ENCODE data around the gene NEK6. TPM values are rescaled to one million over a fixed set of nuclear protein-coding genes. Genes with fewer than 3 reads are reported as not detected.

NEK6 gene
- total RNA-seq, 1 experiment from 2014 or later = 17.6 TPM

DNA sequence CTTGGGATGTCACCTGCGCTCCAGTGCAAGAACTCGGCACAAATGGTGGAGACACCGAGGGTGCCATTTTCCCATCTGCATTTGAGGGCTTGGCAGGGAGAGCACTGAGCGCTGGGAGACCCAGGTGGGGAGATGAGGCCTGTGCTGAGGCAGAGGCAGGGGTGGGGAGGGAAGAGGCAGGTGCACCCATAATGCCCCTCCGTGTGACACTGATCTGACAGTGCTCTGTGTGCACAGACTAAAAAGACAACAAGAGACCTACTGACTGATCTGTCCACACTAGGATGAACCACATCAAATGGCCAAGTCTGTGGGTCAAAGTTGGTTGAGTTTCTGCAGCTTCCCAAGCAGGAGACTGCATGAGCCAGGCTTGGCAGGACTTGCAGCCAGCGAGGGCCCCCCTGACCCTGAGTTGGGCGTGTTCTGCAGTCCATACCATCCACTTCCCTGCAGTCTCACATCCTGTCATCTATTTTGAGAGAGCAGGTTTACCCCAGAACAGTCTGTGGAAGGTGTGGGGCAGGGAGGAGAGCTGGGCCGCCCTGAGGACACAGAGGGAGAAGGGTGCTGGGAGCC lies 41.9 kb downstream of the NEK6 start:
- Histone ChIP-seq H3K36me3 (replicated peaks; ENCODE audit: control insufficient read depth, insufficient read depth, low read length) (peaks cover 1% of the 10 kb centered on the region; the same call in 1 of the 2 replicates), H3K4me3 (ENCODE audit: insufficient read depth, low read depth, low read length) (no peak overlapping the region), H3K27me3 (ENCODE audit: control insufficient read depth, insufficient read depth, low read length) (no peaks in the 10 kb centered on the region)
- DNase-seq = no peak

DNA sequence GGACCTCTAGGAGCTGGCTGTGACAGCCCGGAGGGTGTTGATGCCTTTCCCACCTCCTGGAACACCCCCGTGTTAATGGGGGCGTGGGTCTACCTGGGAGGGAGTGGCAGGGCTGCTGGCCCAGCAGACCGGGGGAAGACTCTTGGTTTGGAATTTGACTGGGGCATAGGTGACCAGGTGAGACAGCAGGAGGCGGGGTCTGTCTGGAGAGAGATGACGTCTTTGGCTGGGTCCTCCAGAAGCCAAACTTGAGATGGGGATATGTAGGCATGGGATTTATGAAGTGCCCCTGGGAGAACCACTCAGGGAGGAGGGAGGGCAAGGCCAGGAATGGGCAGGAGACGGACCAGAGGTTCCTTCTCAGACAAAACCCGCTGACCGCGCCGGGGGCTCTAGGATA lies 42.6 kb downstream of the NEK6 start:
- Histone ChIP-seq H3K36me3 (replicated peaks; ENCODE audit: control insufficient read depth, insufficient read depth, low read length) (peaks cover 1% of the 10 kb centered on the region; the same call in 1 of the 2 replicates), H3K27me3 (ENCODE audit: control insufficient read depth, insufficient read depth, low read length) (no peaks in the 10 kb centered on the region), H3K4me3 (ENCODE audit: insufficient read depth, low read depth, low read length) (no peak overlapping the region)
- peak; percentile 75 for DNase-seq

- no peak overlapping the region for H3K4me3 ChIP-seq (ENCODE audit: insufficient read depth, low read depth, low read length)
- peaks cover 1% of the 10 kb centered on the region; the same call in 1 of the 2 replicates for H3K36me3 ChIP-seq (replicated peaks; ENCODE audit: control insufficient read depth, insufficient read depth, low read length)
- DNase-seq = no peak
- no peaks in the 10 kb centered on the region for H3K27me3 ChIP-seq (ENCODE audit: control insufficient read depth, insufficient read depth, low read length)
These were observed 45.2 kb downstream of the NEK6 start for GRCh38 chr9:124302921-124303320.

- no peak for DNase-seq
- Histone ChIP-seq H3K27me3 (ENCODE audit: control insufficient read depth, insufficient read depth, low read length) (no peaks in the 10 kb centered on the region), H3K36me3 (replicated peaks; ENCODE audit: control insufficient read depth, insufficient read depth, low read length) (peaks cover 1% of the 10 kb centered on the region; the same call in 1 of the 2 replicates), H3K4me3 (ENCODE audit: insufficient read depth, low read depth, low read length) (no peak overlapping the region)
These were observed 46.0 kb downstream of the NEK6 start for GRCh38 chr9:124303762-124304161.

GRCh38 chr9:124304285-124304684 lies 46.5 kb downstream of the NEK6 start:
- no peak for DNase-seq
- no peak overlapping the region for H3K4me3 ChIP-seq (ENCODE audit: insufficient read depth, low read depth, low read length)
- no peaks in the 10 kb centered on the region for H3K27me3 ChIP-seq (ENCODE audit: control insufficient read depth, insufficient read depth, low read length)
- H3K36me3 ChIP-seq (replicated peaks; ENCODE audit: control insufficient read depth, insufficient read depth, low read length) = peaks cover 1% of the 10 kb centered on the region; the same call in 1 of the 2 replicates

DNA sequence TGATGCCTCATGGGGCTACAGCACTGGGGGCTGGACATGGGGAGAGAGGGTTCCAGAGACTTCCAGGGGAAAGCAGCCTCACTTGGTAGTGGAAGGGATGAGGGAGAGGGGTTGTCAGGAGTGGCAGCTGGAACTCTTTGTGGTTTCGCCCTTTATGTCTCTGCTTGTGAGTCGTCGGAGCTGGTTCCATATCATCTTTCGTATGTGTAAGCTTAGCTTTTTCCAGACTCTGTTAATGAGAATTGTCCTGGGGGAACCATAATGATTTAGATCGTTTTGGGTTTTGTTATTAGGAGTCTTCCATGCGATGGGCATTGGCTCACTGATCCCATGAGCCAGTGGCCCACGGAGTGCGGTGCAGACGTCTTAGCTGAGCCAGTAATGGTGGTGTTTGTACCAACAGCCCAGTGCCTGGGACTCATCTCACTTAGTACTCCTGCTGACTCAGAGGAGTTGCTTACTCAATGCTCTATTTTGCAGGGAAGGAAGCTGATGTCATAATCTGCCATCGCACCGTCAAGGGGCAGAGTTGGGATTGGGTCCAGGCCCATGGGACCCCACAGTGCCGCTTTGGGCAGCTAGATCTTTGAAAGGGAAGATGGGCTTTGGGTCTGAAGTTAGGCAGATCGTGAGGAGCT lies 48.5 kb downstream of the NEK6 start:
- Histone ChIP-seq H3K4me3 (ENCODE audit: insufficient read depth, low read depth, low read length) (no peak overlapping the region), H3K36me3 (replicated peaks; ENCODE audit: control insufficient read depth, insufficient read depth, low read length) (peaks cover 1% of the 10 kb centered on the region; the same call in 1 of the 2 replicates), H3K27me3 (ENCODE audit: control insufficient read depth, insufficient read depth, low read length) (no peaks in the 10 kb centered on the region)
- no peak for DNase-seq

DNA sequence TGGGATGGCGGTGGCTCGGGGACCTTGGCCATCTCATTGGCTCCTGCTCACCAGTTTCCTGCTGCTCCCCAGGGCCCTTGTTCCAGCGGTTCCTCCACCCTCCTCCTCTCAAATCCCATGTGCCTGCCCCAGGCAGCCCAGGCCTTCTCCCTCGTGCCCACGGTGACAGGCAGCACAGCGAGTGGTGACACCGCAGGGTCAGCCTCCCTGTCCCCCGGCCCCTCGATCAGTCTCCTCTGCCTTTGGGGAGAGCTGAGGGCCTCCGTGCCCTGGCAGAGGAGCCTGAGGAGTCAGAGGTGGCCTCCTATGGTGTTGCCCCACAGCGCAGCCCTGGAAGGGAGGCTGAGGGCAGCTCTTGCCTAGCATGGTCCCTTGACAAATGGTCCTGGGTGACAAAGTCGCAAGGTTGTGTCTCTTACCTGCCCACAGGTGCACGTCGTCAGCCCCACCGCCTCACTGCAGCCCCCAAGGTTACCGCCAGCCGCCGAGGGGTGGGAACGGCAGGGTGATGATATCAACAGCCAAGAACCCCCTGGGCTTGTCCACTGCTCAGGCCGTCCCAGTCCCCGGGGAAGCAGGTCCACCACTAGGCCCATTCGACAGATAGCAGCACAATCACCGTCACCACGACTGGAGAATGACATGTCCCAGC lies 49.8 kb downstream of the NEK6 start:
- no peak overlapping the region for H3K4me3 ChIP-seq (ENCODE audit: insufficient read depth, low read depth, low read length)
- no peaks in the 10 kb centered on the region for H3K27me3 ChIP-seq (ENCODE audit: control insufficient read depth, insufficient read depth, low read length)
- H3K36me3 ChIP-seq (replicated peaks; ENCODE audit: control insufficient read depth, insufficient read depth, low read length) = no peaks in the 10 kb centered on the region
- no peak for DNase-seq

- no peak for DNase-seq
- Histone ChIP-seq H3K4me3 (ENCODE audit: insufficient read depth, low read depth, low read length) (no peak overlapping the region), H3K36me3 (replicated peaks; ENCODE audit: control insufficient read depth, insufficient read depth, low read length) (no peaks in the 10 kb centered on the region)
These were observed 51.1 kb downstream of the NEK6 start for GRCh38 chr9:124308606-124309491.

DNA sequence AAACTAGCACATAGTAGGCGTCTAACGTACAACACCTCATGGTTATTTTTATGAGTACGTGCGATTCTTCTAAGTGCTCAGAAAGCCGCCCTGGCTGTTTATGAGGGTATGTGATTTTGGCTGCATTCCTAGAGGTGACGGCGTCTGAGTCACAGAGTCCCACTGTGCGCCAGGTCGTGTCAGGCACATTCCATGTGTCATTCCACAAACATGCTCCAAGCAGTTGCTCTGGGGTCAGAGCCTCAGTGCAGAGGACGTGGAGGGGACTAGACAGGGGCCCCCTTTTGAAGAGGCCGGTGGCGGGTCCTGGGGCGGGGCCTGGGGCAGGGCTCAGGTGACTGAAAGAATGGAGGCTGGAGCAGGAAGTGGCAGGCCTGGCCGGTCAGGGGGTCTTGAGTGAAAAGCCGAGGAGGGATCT lies 51.9 kb downstream of the NEK6 start:
- Histone ChIP-seq H3K27me3 (ENCODE audit: control insufficient read depth, insufficient read depth, low read length) (no peaks in the 10 kb centered on the region), H3K36me3 (replicated peaks; ENCODE audit: control insufficient read depth, insufficient read depth, low read length) (no peaks in the 10 kb centered on the region), H3K4me3 (ENCODE audit: insufficient read depth, low read depth, low read length) (no peak overlapping the region)
- DNase-seq = peak; percentile 70

More at GRCh38 chr9:124308606-124309491, 51.1 kb downstream of the NEK6 start:
- no peaks in the 10 kb centered on the region for H3K27me3 ChIP-seq (ENCODE audit: control insufficient read depth, insufficient read depth, low read length)

- DNase-seq = peak; percentile 77
- H3K4me3 ChIP-seq (ENCODE audit: insufficient read depth, low read depth, low read length) = no peak overlapping the region
- H3K36me3 ChIP-seq (replicated peaks; ENCODE audit: control insufficient read depth, insufficient read depth, low read length) = no peaks in the 10 kb centered on the region; the same call in 1 of the 2 replicates
- H3K27me3 ChIP-seq (ENCODE audit: control insufficient read depth, insufficient read depth, low read length) = no peaks in the 10 kb centered on the region
These were observed 53.5 kb downstream of the NEK6 start for GRCh38 chr9:124311283-124311682.

GRCh38 chr9:124312290-124313265 lies 54.8 kb downstream of the NEK6 start:
- no peaks in the 10 kb centered on the region for H3K27me3 ChIP-seq (ENCODE audit: control insufficient read depth, insufficient read depth, low read length)
- H3K36me3 ChIP-seq (replicated peaks; ENCODE audit: control insufficient read depth, insufficient read depth, low read length) = no peaks in the 10 kb centered on the region; the same call in 1 of the 2 replicates
- H3K4me3 ChIP-seq (ENCODE audit: insufficient read depth, low read depth, low read length) = no peak overlapping the region
- peak; percentile 87 for DNase-seq

DNA sequence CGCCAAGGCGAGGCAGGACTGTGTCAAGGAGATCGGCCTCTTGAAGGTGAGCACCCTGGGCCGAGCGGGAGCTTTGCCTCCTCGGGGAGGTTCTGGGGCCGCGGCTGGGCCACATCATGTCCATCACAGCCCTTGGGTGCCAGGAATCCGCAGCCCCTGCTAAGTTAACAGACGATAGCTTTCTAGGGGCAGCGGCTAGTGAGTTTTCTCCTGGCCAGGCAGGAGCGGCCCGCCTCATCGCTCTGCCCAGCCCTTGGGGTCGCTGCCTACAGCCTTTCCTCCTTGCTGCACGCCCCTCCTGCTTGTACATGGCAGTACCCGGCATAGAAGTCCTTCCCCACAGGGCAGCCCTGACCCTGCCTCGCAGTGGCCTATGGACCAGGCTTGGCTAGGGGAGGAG lies 56.2 kb downstream of the NEK6 start:
- no peak for DNase-seq
- H3K36me3 ChIP-seq (replicated peaks; ENCODE audit: control insufficient read depth, insufficient read depth, low read length) = no peaks in the 10 kb centered on the region; the same call in 1 of the 2 replicates
- H3K27me3 ChIP-seq (ENCODE audit: control insufficient read depth, insufficient read depth, low read length) = no peaks in the 10 kb centered on the region
- no peak overlapping the region for H3K4me3 ChIP-seq (ENCODE audit: insufficient read depth, low read depth, low read length)

GRCh38 chr9:124315882-124316281 lies 58.1 kb downstream of the NEK6 start:
- no peaks in the 10 kb centered on the region for H3K27me3 ChIP-seq (ENCODE audit: control insufficient read depth, insufficient read depth, low read length)
- no peak overlapping the region for H3K4me3 ChIP-seq (ENCODE audit: insufficient read depth, low read depth, low read length)
- DNase-seq = no peak
- H3K36me3 ChIP-seq (replicated peaks; ENCODE audit: control insufficient read depth, insufficient read depth, low read length) = no peaks in the 10 kb centered on the region; the same call in 1 of the 2 replicates

Data from H7 (cell line).